Measurements from ENCODE around the gene FGGY. TPM values are rescaled to one million over a fixed set of nuclear protein-coding genes. Genes with fewer than 3 reads are reported as not detected.
"Not testable (repeated sequence)": the region's sequence is repeated elsewhere in the genome, so short reads cannot be mapped to it uniquely, and the experiment has no call there.

The FGGY gene
- total RNA-seq, 1 experiment from 2014 or later: 12.0 TPM

DNA sequence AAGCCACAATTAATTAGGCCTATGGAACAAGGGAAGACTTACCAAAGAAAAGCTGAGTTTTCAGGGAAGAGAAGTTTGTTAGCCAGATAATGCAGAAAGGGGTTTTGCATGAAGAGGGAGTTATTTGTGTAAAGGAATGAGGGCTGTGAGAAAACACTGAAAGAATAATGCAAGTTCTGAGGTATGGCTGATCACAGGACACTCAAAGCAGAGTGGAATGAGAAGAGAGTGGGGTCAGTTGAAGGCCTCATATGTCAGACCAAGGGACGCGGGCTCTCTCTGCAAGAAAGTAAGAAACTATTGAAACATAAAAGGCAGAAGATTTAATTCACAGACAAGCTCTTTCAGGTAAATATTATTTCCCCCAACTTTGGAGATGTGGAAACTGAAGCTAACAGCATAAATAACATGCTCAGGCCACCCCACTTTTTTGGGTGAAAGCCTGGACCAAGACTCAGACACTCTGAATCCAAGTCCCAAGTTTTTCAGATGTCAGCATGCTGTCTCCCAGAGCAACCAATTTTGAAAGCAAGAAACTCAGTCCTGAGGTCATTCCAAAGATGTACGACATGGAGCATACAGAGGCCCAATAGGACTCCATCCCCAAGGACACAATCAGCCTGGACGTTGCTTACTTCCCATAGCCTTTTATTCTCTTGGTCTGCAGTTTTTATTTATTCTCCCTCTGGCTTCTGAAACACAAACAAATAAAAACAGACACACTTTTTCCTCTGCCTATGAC is 47.3 kb upstream of the FGGY start:
- H3K9me3 Mint-ChIP-seq: peaks cover 56% of the 10 kb centered on the region
- POLR2A ChIA-PET: no interaction called here

DNA sequence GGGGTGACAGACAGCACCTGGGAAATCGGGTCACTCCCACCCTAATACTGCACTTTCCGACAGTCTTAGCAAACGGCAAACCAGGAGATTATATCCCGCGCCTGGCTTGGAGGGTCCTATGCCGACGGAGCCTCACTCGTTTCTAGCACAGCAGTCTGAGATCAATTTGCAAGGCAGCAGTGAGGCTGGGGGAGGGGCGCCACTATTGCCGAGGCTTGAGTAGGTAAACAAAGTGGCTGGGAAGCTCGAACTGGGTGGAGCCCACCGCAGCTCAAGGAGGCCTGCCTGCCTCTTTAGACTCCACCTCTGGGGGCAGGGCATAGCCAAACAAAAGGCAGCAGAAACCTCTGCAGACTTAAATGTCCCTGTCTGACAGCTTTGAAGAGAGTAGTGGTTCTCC is 45.8 kb upstream of the FGGY start:
- H3K4me1 Mint-ChIP-seq; CTCF ChIA-PET; H3K27me3 Mint-ChIP-seq (ENCODE audit: low read depth): not testable (repeated sequence)

More for the DNA sequence above, 47.3 kb upstream of the FGGY start:
- no peak for DNase-seq (ENCODE audit: low spot score)
- Mint-ChIP-seq H3K27ac (no peak overlapping the region), H3K36me3 (peaks cover 47% of the 10 kb centered on the region), H3K27me3 (ENCODE audit: low read depth) (peaks cover 3% of the 10 kb centered on the region; the same call in 1 of the 2 replicates), H3K4me3 (no peak overlapping the region), H3K4me1 (no peaks in the 10 kb centered on the region)
- CTCF ChIA-PET: no interaction called here
- TF ChIP-seq, protein P1, sequence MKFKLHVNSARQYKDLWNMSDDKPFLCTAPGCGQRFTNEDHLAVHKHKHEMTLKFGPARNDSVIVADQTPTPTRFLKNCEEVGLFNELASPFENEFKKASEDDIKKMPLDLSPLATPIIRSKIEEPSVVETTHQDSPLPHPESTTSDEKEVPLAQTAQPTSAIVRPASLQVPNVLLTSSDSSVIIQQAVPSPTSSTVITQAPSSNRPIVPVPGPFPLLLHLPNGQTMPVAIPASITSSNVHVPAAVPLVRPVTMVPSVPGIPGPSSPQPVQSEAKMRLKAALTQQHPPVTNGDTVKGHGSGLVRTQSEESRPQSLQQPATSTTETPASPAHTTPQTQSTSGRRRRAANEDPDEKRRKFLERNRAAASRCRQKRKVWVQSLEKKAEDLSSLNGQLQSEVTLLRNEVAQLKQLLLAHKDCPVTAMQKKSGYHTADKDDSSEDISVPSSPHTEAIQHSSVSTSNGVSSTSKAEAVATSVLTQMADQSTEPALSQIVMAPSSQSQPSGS (CRISPR knock-in tag; IDR thresholded peaks at IDR 0.05; ENCODE audit: borderline replicate concordance, low read depth): no peak
- TF ChIP-seq HMGA2 (CRISPR knock-in tag; IDR thresholded peaks at IDR 0.05) (no peak), ZNF423 (CRISPR knock-in tag; IDR thresholded peaks at IDR 0.05) (no peak), ZNF396 (CRISPR knock-in tag; IDR thresholded peaks at IDR 0.05; ENCODE audit: borderline replicate concordance) (no peak), MYBL2 (CRISPR knock-in tag; IDR thresholded peaks at IDR 0.05) (no peak), CREB1 (CRISPR knock-in tag; IDR thresholded peaks at IDR 0.05) (no peak), JAZF1 (CRISPR knock-in tag; IDR thresholded peaks at IDR 0.05) (no peak), TCF7 (CRISPR knock-in tag; IDR thresholded peaks at IDR 0.05; ENCODE audit: low read depth) (no peak), FOXP1 (CRISPR knock-in tag; IDR thresholded peaks at IDR 0.05; ENCODE audit: borderline replicate concordance) (no peak)
- TF ChIP-seq, protein P2, sequence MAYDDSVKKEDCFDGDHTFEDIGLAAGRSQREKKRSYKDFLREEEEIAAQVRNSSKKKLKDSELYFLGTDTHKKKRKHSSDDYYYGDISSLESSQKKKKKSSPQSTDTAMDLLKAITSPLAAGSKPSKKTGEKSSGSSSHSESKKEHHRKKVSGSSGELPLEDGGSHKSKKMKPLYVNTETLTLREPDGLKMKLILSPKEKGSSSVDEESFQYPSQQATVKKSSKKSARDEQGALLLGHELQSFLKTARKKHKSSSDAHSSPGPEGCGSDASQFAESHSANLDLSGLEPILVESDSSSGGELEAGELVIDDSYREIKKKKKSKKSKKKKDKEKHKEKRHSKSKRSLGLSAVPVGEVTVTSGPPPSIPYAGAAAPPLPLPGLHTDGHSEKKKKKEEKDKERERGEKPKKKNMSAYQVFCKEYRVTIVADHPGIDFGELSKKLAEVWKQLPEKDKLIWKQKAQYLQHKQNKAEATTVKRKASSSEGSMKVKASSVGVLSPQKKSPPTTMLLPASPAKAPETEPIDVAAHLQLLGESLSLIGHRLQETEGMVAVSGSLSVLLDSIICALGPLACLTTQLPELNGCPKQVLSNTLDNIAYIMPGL (CRISPR knock-in tag; IDR thresholded peaks at IDR 0.05): no peak
- TF ChIP-seq, protein P3, sequence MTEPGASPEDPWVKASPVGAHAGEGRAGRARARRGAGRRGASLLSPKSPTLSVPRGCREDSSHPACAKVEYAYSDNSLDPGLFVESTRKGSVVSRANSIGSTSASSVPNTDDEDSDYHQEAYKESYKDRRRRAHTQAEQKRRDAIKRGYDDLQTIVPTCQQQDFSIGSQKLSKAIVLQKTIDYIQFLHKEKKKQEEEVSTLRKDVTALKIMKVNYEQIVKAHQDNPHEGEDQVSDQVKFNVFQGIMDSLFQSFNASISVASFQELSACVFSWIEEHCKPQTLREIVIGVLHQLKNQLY (CRISPR knock-in tag; IDR thresholded peaks at IDR 0.05): no peak
- TF ChIP-seq, protein P4, sequence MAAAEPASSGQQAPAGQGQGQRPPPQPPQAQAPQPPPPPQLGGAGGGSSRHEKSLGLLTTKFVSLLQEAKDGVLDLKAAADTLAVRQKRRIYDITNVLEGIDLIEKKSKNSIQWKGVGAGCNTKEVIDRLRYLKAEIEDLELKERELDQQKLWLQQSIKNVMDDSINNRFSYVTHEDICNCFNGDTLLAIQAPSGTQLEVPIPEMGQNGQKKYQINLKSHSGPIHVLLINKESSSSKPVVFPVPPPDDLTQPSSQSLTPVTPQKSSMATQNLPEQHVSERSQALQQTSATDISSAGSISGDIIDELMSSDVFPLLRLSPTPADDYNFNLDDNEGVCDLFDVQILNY (CRISPR knock-in tag; IDR thresholded peaks at IDR 0.05): no peak
- no peak for ATAC-seq

DNA sequence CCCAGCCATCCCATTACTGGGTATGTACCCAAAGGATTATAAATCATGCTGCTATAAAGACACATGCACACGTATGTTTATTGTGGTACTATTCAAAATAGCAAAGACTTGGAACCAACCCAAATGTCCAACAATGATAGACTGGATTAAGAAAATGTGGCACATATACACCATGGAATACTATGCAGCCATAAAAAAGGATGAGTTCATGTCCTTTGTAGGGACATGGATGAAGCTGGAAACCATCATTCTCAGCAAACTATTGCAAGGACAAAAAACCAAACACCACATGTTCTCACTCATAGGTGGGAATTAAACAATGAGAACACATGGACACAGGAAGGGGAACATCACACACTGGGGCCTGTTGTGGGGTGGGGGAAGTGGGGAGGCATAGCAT is 40.5 kb upstream of the FGGY start:
- DNase-seq (ENCODE audit: low spot score); H3K36me3 Mint-ChIP-seq; H3K4me3 Mint-ChIP-seq; POLR2A ChIA-PET; CTCF ChIA-PET; ATAC-seq; H3K27ac Mint-ChIP-seq; H3K27me3 Mint-ChIP-seq (ENCODE audit: low read depth): not testable (repeated sequence)
- Mint-ChIP-seq H3K9me3 (peaks cover 11% of the 10 kb centered on the region), H3K4me1 (peaks cover 17% of the 10 kb centered on the region)

More for the DNA sequence above, 45.8 kb upstream of the FGGY start:
- H3K4me3 Mint-ChIP-seq; DNase-seq (ENCODE audit: low spot score); ATAC-seq; POLR2A ChIA-PET; H3K27ac Mint-ChIP-seq: not testable (repeated sequence)
- peaks cover 47% of the 10 kb centered on the region for H3K36me3 Mint-ChIP-seq
- peaks cover 48% of the 10 kb centered on the region for H3K9me3 Mint-ChIP-seq

DNA sequence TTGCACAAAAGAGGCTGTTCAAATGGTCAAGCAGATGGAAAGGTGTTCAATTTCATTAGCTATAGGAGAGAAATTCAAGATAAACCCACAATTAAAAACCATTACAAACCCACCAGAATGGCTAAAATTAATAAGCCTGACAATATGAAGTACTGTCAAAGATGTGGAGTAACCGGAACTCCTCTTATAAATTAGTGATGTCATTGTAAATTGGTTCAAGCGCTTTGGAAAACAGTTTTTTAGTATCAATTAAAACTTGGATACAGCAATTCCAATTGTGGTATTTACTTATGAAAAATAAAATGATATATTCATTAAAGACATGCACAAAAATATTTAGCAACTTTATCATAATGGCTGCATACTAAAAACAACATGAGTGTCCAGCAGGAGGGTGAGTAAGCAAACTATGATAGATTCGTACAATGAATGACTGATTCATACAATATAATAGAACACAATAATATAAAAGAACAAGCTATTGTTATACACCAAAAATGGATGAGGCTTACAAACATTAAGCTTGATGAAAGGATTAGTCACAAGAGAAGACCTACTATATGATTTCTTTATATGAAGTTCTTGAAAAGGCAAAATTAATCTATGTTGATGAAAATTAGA is 38.4 kb upstream of the FGGY start:
- H3K27me3 Mint-ChIP-seq (ENCODE audit: low read depth): no peaks in the 10 kb centered on the region
- peaks cover 17% of the 10 kb centered on the region for H3K4me1 Mint-ChIP-seq
- H3K27ac Mint-ChIP-seq: no peak overlapping the region
- CTCF ChIA-PET: no interaction called here
- H3K9me3 Mint-ChIP-seq: peaks cover 4% of the 10 kb centered on the region; the same call in 1 of the 2 replicates
- no peak overlapping the region for H3K4me3 Mint-ChIP-seq
- ATAC-seq (no peak), DNase-seq (ENCODE audit: low spot score) (no peak)
- H3K36me3 Mint-ChIP-seq: no peaks in the 10 kb centered on the region
- POLR2A ChIA-PET: interaction anchor here (0.6 kb wide), 1 partner anchor 185 kb away, joined by 3 read pairs; no protein-coding TSS in a partner anchor
- TF ChIP-seq ZNF263 (CRISPR knock-in tag; IDR thresholded peaks at IDR 0.05; ENCODE audit: low read depth): no peak
- TF ChIP-seq, protein P5, sequence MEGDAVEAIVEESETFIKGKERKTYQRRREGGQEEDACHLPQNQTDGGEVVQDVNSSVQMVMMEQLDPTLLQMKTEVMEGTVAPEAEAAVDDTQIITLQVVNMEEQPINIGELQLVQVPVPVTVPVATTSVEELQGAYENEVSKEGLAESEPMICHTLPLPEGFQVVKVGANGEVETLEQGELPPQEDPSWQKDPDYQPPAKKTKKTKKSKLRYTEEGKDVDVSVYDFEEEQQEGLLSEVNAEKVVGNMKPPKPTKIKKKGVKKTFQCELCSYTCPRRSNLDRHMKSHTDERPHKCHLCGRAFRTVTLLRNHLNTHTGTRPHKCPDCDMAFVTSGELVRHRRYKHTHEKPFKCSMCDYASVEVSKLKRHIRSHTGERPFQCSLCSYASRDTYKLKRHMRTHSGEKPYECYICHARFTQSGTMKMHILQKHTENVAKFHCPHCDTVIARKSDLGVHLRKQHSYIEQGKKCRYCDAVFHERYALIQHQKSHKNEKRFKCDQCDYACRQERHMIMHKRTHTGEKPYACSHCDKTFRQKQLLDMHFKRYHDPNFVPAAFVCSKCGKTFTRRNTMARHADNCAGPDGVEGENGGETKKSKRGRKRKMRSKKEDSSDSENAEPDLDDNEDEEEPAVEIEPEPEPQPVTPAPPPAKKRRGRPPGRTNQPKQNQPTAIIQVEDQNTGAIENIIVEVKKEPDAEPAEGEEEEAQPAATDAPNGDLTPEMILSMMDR (IDR thresholded peaks at IDR 0.05): no peak
- TF ChIP-seq CBFB (CRISPR knock-in tag; IDR thresholded peaks at IDR 0.05; ENCODE audit: low read depth): no peak
- TF ChIP-seq MYBL2 (CRISPR knock-in tag; IDR thresholded peaks at IDR 0.05): no peak
- TF ChIP-seq ZNF396 (CRISPR knock-in tag; IDR thresholded peaks at IDR 0.05; ENCODE audit: borderline replicate concordance): no peak
- TF ChIP-seq, protein P6, sequence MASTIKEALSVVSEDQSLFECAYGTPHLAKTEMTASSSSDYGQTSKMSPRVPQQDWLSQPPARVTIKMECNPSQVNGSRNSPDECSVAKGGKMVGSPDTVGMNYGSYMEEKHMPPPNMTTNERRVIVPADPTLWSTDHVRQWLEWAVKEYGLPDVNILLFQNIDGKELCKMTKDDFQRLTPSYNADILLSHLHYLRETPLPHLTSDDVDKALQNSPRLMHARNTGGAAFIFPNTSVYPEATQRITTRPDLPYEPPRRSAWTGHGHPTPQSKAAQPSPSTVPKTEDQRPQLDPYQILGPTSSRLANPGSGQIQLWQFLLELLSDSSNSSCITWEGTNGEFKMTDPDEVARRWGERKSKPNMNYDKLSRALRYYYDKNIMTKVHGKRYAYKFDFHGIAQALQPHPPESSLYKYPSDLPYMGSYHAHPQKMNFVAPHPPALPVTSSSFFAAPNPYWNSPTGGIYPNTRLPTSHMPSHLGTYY (CRISPR knock-in tag; IDR thresholded peaks at IDR 0.05): no peak

All from WTC11 (cell line).